Measurements from ENCODE around the gene TFDP2. TPM values are rescaled to one million over a fixed set of nuclear protein-coding genes. Genes with fewer than 3 reads are reported as not detected.

Gene TFDP2
- total RNA-seq, 1 donor from 2014 or later: 22.0 TPM

DNA sequence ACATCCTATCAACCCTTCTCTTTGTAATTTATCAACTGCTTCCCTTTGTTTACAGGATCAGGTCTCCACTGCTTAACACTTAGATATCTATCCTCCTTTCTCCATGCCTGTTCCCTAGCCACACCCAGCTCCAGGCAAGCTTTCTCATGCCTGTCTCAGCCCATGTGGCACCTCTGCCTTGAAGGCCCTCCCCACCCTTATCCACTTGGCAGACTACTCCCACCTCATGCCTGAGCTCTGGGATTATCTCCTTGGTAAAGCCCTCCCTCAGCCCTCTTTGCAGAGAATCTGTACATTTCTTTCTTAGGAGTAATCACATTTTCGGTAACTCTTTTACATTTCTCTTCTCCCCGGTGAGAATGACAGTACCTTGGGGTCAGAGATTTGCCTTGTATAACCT, 176.9 kb downstream of the TFDP2 start:
- no peak overlapping the region for H3K27ac Mint-ChIP-seq
- H3K4me1 Mint-ChIP-seq: no peaks in the 10 kb centered on the region
- no peaks in the 10 kb centered on the region for H3K27me3 Mint-ChIP-seq
- DNase-seq: no peak
- intact Hi-C loops (cut with micrococcal nuclease): no loop called here
- H3K36me3 Mint-ChIP-seq (ENCODE audit: low read depth): peaks cover 2% of the 10 kb centered on the region
- no peak overlapping the region for H3K4me3 Mint-ChIP-seq
- no peaks in the 10 kb centered on the region for H3K9me3 Mint-ChIP-seq

DNA sequence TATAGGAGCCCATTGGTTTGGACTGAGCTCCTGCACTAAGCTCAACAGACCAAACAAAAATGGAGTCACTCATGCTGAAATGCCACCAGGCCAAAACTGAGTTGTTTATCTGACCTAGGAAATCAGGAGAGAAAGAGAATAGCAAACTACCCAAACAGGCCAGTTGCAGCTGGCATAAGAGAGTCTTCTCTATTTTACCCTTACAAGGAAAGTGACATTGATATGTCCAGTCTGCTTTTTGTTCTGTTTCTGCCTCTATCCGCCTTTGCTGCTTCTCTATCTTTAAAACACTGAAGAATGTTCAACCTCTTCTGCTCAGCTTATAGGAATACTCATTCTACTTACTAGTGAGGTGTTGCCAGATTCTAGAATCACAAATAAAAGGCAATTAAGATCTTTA, 177.8 kb downstream of the TFDP2 start:
- Mint-ChIP-seq H3K27ac (no peak overlapping the region), H3K4me1 (no peaks in the 10 kb centered on the region), H3K4me3 (no peak overlapping the region), H3K36me3 (ENCODE audit: low read depth) (peaks cover 2% of the 10 kb centered on the region), H3K27me3 (no peaks in the 10 kb centered on the region), H3K9me3 (no peaks in the 10 kb centered on the region)
- DNase-seq: no peak
- intact Hi-C loops (cut with micrococcal nuclease): no loop called here

DNA sequence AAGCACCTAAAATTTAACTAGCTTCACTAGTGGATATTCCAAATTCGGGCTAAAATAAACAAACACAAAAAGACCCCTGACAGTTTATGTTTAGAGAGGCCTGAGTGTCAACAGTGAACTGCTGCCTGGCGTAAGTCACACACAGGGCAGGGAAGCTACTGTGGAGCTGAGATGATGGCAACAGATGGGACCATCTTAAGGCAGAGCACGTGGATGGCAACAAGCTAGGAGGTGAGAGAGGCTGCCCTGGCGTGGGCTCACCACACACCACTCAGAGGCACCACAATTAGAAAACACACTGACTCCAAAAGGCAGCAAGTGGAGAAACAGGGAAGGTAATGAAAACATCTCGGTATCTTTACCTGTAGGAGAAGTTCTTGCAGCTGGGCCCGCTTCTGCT, 179.6 kb downstream of the TFDP2 start:
- no peak overlapping the region for H3K4me3 Mint-ChIP-seq
- no peaks in the 10 kb centered on the region for H3K9me3 Mint-ChIP-seq
- no peaks in the 10 kb centered on the region for H3K27me3 Mint-ChIP-seq
- no peak for DNase-seq
- H3K36me3 Mint-ChIP-seq (ENCODE audit: low read depth): peaks cover 2% of the 10 kb centered on the region
- H3K27ac Mint-ChIP-seq: no peak overlapping the region
- H3K4me1 Mint-ChIP-seq: no peaks in the 10 kb centered on the region
- intact Hi-C loops (cut with micrococcal nuclease): no loop called here

DNA sequence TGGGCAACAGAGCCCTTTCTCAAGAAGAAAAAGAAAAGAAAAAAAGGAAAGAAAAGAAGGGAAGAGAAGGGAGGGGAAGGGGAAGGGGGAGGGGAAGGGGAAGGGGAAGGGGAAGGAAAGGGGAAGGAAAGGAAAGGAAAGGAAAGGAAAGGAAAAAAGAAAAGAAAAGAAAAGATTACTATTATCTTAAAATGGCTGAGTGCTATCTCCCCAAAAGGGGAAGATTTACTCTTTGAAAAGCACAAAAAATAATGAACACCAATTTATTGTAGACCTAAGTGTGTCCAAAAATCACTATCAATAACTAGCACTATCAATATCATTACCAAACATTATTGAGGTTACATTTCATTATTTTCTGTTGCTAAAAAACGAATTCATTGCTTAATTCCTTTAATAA, 183.9 kb downstream of the TFDP2 start:
- no peaks in the 10 kb centered on the region for H3K4me1 Mint-ChIP-seq
- peaks cover 2% of the 10 kb centered on the region for H3K36me3 Mint-ChIP-seq (ENCODE audit: low read depth)
- H3K4me3 Mint-ChIP-seq: no peak overlapping the region
- no peak for DNase-seq
- intact Hi-C loops (cut with micrococcal nuclease): no loop called here
- no peaks in the 10 kb centered on the region for H3K27me3 Mint-ChIP-seq
- H3K9me3 Mint-ChIP-seq: no peaks in the 10 kb centered on the region
- no peak overlapping the region for H3K27ac Mint-ChIP-seq

DNA sequence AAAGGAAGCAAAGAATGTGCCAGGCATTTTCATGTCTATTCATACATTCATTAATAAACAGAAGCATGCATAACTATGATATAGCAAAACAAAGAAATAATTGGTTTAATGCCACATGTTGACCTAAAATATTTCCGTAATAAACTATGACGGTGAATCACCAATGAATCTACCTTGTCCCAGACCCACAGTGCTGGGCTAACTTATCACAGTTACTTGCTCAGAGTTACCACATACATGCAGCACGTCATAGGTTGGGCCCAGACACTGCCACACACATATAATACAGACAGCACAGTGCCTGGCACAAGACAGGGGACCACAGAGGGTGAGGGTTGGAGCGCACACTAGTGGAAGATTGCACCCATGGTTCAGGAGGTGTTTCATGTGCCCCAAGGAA, 186.0 kb downstream of the TFDP2 start:
- Mint-ChIP-seq H3K27ac (no peak overlapping the region), H3K4me1 (no peaks in the 10 kb centered on the region)
- DNase-seq: no peak

DNA sequence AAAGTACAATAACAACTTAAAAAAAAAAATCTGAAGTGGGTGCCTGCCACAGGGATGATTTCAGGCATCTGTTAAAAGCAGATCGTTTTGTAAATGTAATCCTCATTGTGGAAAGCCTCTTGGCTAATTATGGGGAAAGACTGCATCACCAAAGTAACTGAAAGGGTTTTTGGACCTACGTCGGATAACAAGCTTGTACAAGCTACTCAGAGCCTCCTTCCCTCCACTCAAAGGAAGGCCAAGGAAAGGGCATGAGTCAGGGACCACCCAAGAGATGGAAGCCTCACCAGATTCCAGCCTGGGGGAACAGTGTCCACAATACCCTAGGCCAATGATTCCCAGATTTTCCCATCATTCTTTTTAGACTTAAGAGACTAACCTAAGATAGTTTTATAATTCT, 188.6 kb downstream of the TFDP2 start:
- no peak overlapping the region for H3K4me3 Mint-ChIP-seq
- no peaks in the 10 kb centered on the region for H3K4me1 Mint-ChIP-seq
- no peak overlapping the region for H3K27ac Mint-ChIP-seq
- no peaks in the 10 kb centered on the region for H3K27me3 Mint-ChIP-seq
- no peak for DNase-seq
- intact Hi-C loops (cut with micrococcal nuclease): no loop called here
- no peaks in the 10 kb centered on the region for H3K9me3 Mint-ChIP-seq
- peaks cover 9% of the 10 kb centered on the region for H3K36me3 Mint-ChIP-seq (ENCODE audit: low read depth)

More for the DNA sequence above, 186.0 kb downstream of the TFDP2 start:
- peaks cover 6% of the 10 kb centered on the region for H3K36me3 Mint-ChIP-seq (ENCODE audit: low read depth)
- intact Hi-C loops (cut with micrococcal nuclease): no loop called here
- no peaks in the 10 kb centered on the region for H3K27me3 Mint-ChIP-seq
- H3K9me3 Mint-ChIP-seq: no peaks in the 10 kb centered on the region
- H3K4me3 Mint-ChIP-seq: no peak overlapping the region

DNA sequence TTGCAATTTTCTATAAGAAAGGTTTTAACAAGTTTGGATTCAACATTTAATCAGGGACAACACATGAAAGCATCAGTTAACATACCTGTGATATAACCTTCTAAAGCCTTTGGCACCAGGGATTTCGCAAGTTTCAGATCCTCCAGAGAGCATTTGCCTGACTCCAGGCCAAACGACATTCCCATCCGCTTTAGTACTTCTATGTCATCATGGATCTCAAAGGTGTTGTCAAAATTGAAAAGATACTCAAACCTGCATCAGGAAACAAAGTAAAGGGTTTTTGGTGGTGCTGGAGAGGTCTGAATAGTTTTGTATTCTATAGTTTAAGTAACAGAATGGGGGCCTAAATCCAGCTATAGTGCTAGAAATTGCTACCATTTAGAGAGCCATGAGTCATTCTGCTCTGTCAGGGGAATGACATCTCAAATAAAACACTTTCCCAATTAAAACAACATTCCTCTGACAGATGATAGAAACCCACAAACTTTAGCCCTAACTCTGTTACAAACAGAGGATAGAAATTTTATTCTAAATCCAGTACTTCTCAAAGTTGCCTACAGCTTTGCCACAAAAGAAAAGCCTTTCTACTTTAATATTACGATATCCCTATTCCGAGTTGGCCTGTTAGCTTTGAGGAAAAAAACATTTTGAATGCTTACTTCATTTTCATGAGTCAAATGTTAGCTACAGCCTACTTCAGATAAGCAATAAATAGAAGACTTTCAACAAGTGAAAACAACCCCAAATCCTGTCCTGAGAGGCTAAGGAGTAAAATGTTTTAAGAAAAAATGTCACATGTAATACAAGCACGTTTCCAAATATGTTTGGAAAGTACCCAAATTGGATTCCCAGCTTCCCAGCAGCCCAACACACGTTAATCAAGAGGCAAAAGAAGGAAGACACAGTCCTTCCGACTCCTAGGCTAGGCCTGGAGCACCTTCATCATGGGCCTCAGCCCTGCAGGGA, 189.5 kb downstream of the TFDP2 start:
- Mint-ChIP-seq H3K4me1 (peaks cover 3% of the 10 kb centered on the region), H3K4me3 (no peak overlapping the region), H3K36me3 (ENCODE audit: low read depth) (peaks cover 9% of the 10 kb centered on the region), H3K27ac (no peak overlapping the region), H3K27me3 (no peaks in the 10 kb centered on the region), H3K9me3 (no peaks in the 10 kb centered on the region)
- no peak for DNase-seq
- intact Hi-C loops (cut with micrococcal nuclease): no loop called here

DNA sequence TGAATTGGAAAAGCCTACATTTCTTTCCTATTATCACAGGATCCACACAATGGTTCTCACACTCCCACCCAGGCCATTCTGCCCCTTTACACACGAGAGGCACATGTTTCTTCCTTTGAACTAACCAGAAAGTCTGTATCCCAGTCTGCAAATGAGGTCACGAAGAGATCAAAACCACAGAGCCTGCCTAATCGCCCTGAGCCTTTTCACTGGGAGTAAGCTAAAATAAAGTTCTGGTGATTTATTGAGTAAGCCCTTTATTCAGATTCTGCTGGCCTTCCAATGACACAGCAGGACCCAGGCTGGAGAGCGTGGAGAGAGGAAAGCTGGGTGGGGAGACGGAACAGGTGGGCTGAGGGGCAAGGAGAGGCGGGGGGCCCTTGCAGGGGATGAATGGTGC, 194.2 kb downstream of the TFDP2 start:
- peaks cover 7% of the 10 kb centered on the region for H3K36me3 Mint-ChIP-seq (ENCODE audit: low read depth)
- H3K27ac Mint-ChIP-seq: no peak overlapping the region
- no peak overlapping the region for H3K4me3 Mint-ChIP-seq
- H3K9me3 Mint-ChIP-seq: no peaks in the 10 kb centered on the region
- intact Hi-C loops (cut with micrococcal nuclease): no loop called here
- no peaks in the 10 kb centered on the region for H3K27me3 Mint-ChIP-seq
- no peak for DNase-seq
- H3K4me1 Mint-ChIP-seq: peaks cover 3% of the 10 kb centered on the region

DNA sequence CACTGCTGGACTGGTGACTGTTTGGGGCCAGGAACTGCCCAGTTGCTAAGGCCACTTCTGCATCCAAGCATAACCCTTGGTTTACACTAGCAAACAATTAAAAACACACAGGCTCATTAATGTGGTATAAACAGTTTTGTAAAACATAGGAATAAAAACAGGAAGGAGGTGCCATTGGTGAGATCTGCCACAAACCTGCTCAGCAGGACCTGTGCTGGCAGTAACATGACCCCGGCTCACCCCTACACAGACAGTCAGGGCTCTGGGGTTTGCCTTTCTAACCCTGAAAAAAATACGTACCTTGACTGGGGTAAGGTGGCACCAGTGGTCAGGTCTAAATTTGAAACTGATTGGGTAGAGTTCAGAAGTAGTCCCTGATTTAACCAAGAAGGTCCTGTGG, 196.7 kb downstream of the TFDP2 start:
- Mint-ChIP-seq H3K9me3 (no peaks in the 10 kb centered on the region), H3K4me3 (no peak overlapping the region), H3K27ac (no peak overlapping the region), H3K4me1 (peaks cover 3% of the 10 kb centered on the region), H3K27me3 (no peaks in the 10 kb centered on the region), H3K36me3 (ENCODE audit: low read depth) (peaks cover 2% of the 10 kb centered on the region)
- intact Hi-C loops (cut with micrococcal nuclease): no loop called here
- no peak for DNase-seq

DNA sequence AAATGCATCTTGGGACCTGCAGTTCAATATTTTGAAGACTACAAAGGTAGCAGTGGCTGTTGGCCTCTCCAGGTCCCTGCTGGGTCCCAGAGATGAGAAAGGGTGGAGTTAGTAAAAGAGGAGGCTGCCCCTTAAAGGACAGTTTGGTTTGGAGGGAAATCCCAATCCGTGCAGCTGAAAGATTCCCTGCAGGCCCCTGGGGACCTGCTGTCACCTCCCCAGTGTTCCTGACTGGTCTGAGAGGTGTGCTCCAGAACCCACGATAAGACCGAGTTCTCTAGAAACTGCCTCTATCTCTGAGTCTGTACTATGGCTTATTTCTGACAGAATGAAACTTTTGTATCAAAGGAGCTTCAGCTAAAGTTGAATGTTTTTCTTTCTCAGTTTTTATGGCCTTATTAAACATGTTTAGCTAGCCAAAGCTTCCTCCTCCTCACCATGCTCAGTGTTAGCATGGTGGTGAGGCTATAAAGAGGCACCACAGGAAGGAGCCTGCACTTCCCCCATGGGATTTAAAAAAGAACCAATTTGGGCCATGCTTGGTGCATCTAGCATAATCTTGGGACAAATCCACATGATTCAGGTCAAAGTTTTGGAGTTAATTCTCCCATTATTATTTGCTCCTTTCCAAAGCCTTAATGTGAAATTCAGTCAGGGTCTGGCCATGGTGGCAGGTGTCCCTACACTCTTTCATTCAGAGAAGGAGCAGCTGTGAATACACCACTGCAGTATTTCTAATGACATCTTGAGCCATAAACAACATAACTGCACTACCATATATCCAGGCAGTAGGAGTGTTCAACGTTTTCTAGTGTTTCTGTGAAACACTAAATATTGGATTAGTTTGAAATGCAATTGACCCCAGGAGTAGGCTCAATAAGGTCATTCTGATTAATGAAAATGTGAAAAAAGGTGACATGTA, 198.5 kb downstream of the TFDP2 start:
- DNase-seq: no peak
- no peak overlapping the region for H3K4me3 Mint-ChIP-seq
- H3K27ac Mint-ChIP-seq: no peak overlapping the region
- peaks cover 3% of the 10 kb centered on the region for H3K4me1 Mint-ChIP-seq
- intact Hi-C loops (cut with micrococcal nuclease): no loop called here
- no peaks in the 10 kb centered on the region for H3K27me3 Mint-ChIP-seq
- no peaks in the 10 kb centered on the region for H3K36me3 Mint-ChIP-seq (ENCODE audit: low read depth)
- no peaks in the 10 kb centered on the region for H3K9me3 Mint-ChIP-seq

DNA sequence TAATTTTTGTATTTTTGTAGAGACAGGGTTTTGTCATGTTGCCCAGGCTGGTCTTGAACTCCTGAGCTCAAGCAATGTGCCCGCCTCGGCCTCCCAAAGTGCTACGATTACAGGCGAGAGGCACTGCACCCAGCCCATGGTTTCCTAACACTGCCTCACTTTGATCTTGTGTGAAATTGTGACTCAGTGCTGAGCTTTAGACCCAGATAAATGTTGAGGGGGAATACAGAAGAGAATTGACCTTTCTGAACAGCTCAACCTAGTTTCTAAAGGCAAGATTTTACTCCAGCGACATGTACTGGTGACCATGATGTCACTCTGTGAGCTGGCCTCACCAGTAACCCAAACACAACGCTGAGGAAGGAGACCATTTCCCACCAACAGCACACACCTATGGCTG, 199.4 kb downstream of the TFDP2 start:
- no peaks in the 10 kb centered on the region for H3K9me3 Mint-ChIP-seq
- intact Hi-C loops (cut with micrococcal nuclease): no loop called here
- H3K27me3 Mint-ChIP-seq: no peaks in the 10 kb centered on the region
- no peaks in the 10 kb centered on the region for H3K4me1 Mint-ChIP-seq
- H3K4me3 Mint-ChIP-seq: no peak overlapping the region
- no peak overlapping the region for H3K27ac Mint-ChIP-seq
- H3K36me3 Mint-ChIP-seq (ENCODE audit: low read depth): no peaks in the 10 kb centered on the region
- DNase-seq: no peak

DNA sequence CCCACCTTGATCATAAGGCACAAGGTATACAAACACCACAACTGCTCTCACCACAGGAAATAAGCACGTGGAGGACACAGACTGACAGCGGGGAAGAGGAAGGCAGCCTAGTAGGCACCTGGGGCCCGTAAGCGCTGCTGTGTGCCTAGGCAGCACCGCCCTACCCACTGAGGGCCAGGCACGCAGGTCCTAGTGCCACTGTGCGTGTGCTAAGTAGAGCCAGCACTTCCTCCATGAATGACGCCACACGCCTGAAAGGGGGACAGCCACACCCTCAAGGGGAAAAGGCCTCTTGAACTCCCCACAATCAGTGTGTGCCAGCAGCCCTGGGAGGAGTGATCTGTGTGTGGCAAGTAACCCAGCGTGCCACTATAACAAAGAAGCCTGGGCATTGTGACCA, 199.9 kb downstream of the TFDP2 start:
- Mint-ChIP-seq H3K9me3 (no peaks in the 10 kb centered on the region), H3K36me3 (ENCODE audit: low read depth) (no peaks in the 10 kb centered on the region), H3K4me1 (no peaks in the 10 kb centered on the region), H3K4me3 (no peak overlapping the region), H3K27ac (no peak overlapping the region), H3K27me3 (no peaks in the 10 kb centered on the region)
- intact Hi-C loops (cut with micrococcal nuclease): no loop called here
- no peak for DNase-seq

DNA sequence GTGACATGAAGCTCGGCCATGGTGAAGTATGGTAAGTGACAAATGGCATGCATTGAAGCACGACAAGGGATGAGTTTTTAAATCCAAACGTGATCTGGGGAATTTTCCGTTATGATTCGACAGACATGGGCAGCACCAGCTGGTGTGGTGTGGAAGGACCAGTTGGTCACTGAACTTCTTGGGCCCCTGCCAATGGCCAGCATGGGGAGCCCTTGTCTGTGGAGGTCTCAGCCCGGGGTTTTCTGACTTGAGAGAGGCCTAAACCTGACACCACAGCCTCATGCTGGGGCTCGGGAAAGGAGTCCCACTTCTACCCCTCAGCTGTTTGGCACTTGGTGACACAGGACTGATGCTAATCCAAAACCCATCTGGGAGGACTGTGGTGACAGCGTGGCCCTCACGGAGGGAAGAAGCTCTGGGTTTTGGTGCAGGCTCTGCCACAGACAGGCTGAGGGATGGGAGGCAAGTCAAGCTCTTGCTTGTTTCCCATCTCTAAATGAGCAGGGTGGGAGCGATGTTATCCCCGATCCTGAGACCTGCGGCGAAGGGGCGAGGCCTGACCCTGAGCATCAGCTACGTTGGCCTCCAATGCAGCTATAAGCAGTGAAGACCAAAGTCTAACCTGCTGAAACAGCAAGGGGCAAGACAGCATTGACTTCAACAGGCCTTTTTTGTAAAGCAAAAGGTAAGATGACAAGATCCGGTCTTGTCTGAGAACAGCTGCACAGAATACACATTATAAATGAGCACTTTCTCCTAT, 203.4 kb downstream of the TFDP2 start:
- H3K27me3 Mint-ChIP-seq: no peaks in the 10 kb centered on the region
- H3K4me1 Mint-ChIP-seq: peaks cover 5% of the 10 kb centered on the region
- no peaks in the 10 kb centered on the region for H3K36me3 Mint-ChIP-seq (ENCODE audit: low read depth)
- intact Hi-C loops (cut with micrococcal nuclease): no loop called here
- no peak for DNase-seq
- H3K9me3 Mint-ChIP-seq: peaks cover 3% of the 10 kb centered on the region
- H3K27ac Mint-ChIP-seq: no peak overlapping the region
- no peak overlapping the region for H3K4me3 Mint-ChIP-seq
